Measurements from ENCODE around the gene THOC5.
"Not testable (repeated sequence)": the region's sequence is repeated elsewhere in the genome, so short reads cannot be mapped to it uniquely, and the experiment has no call there.

THOC5 gene

GRCh38 chr22:29559030-29559429 is 5.5 kb upstream of the THOC5 start:
- WGBS = 89% methylated on average over 6 of the region's 6 CpGs
- Histone ChIP-seq H2BK12ac (ENCODE audit: low read length in 2 of 2) (no peak overlapping the region), H2BK5ac (ENCODE audit: low read depth, low read length, poor library complexity, severe bottlenecking) (no peak overlapping the region), H2AK5ac (ENCODE audit: low read length, severe bottlenecking) (no peak overlapping the region), H3K4me3 (ENCODE audit: insufficient read depth in 1 of 2, low read depth in 1 of 2, low read length in 2 of 2) (no peak overlapping the region), H2BK15ac (ENCODE audit: low read depth, poor library complexity, severe bottlenecking) (no peak overlapping the region), H3K14ac (ENCODE audit: low read length in 2 of 2) (no peak overlapping the region), H3K23ac (ENCODE audit: low read length in 2 of 2) (no peak overlapping the region), H3K4me2 (ENCODE audit: low read length, poor library complexity, severe bottlenecking) (no peak overlapping the region), H2AFZ (ENCODE audit: low read depth, low read length) (no peak overlapping the region), H3K79me1 (replicated peaks; ENCODE audit: low read length, poor library complexity, severe bottlenecking) (peaks cover 2% of the 10 kb centered on the region), H4K8ac (ENCODE audit: low read length) (no peak overlapping the region), H3K9me3 (ENCODE audit: control insufficient read depth, low read length) (no peaks in the 10 kb centered on the region), H3K27ac (ENCODE audit: low read length, poor library complexity, severe bottlenecking) (no peak overlapping the region), H3K27me3 (ENCODE audit: control insufficient read depth in 1 of 2, insufficient read depth in 1 of 2, low read length in 2 of 2) (no peaks in the 10 kb centered on the region), H4K91ac (ENCODE audit: low read length) (no peak overlapping the region), H3K18ac (ENCODE audit: low read depth in 1 of 2, low read length in 2 of 2) (no peak overlapping the region), H3K36me3 (ENCODE audit: control insufficient read depth in 1 of 2, insufficient read depth in 2 of 2, low read depth in 1 of 2, low read length in 2 of 2) (peaks cover 72 to 78% of the 10 kb centered on the region in 2 experiments), H3K4ac (ENCODE audit: low read depth in 1 of 2, low read length in 2 of 2) (no peak overlapping the region), H3K9ac (ENCODE audit: low read length) (no peak overlapping the region), H2BK120ac (ENCODE audit: low read depth, low read length) (no peak overlapping the region), H3K4me1 (ENCODE audit: control insufficient read depth, insufficient read depth, low read depth, low read length) (no peaks in the 10 kb centered on the region)
- DNase-seq = no peak

GRCh38 chr22:29555065-29555644 is 1.6 kb upstream of the THOC5 start:
- H3K23ac ChIP-seq (ENCODE audit: low read length in 2 of 2) = no peak overlapping the region
- H2BK15ac ChIP-seq (ENCODE audit: low read depth, poor library complexity, severe bottlenecking) = no peak overlapping the region
- no peak overlapping the region for H4K91ac ChIP-seq (ENCODE audit: low read length)
- no peak for DNase-seq
- H4K8ac ChIP-seq (ENCODE audit: low read length) = no peak overlapping the region
- H3K27me3 ChIP-seq (ENCODE audit: control insufficient read depth in 1 of 2, insufficient read depth in 1 of 2, low read length in 2 of 2) = no peaks in the 10 kb centered on the region
- H2BK12ac ChIP-seq (ENCODE audit: low read length in 2 of 2) = no peak overlapping the region
- H2AFZ ChIP-seq (ENCODE audit: low read depth, low read length) = no peak overlapping the region
- peak overlapping the region; percentile 97 for H3K9ac ChIP-seq (ENCODE audit: low read length)
- H3K27ac ChIP-seq (ENCODE audit: low read length, poor library complexity, severe bottlenecking) = no peak overlapping the region
- no peak overlapping the region for H3K4me2 ChIP-seq (ENCODE audit: low read length, poor library complexity, severe bottlenecking)
- no peak overlapping the region for H3K18ac ChIP-seq (ENCODE audit: low read depth in 1 of 2, low read length in 2 of 2)
- no peaks in the 10 kb centered on the region for H3K4me1 ChIP-seq (ENCODE audit: control insufficient read depth, insufficient read depth, low read depth, low read length)
- H2BK120ac ChIP-seq (ENCODE audit: low read depth, low read length) = no peak overlapping the region
- H3K14ac ChIP-seq (ENCODE audit: low read length in 2 of 2) = no peak overlapping the region
- H3K79me1 ChIP-seq (replicated peaks; ENCODE audit: low read length, poor library complexity, severe bottlenecking) = peaks cover 9% of the 10 kb centered on the region
- 84% methylated on average over 2 of the region's 4 CpGs for WGBS
- peaks cover 53 to 59% of the 10 kb centered on the region in 2 experiments for H3K36me3 ChIP-seq (ENCODE audit: control insufficient read depth in 1 of 2, insufficient read depth in 2 of 2, low read depth in 1 of 2, low read length in 2 of 2)
- H3K9me3 ChIP-seq (ENCODE audit: control insufficient read depth, low read length) = no peaks in the 10 kb centered on the region
- no peak overlapping the region for H3K4ac ChIP-seq (ENCODE audit: low read depth in 1 of 2, low read length in 2 of 2)
- H3K4me3 ChIP-seq (ENCODE audit: insufficient read depth in 1 of 2, low read depth in 1 of 2, low read length in 2 of 2) = no peak overlapping the region
- no peak overlapping the region for H2BK5ac ChIP-seq (ENCODE audit: low read depth, low read length, poor library complexity, severe bottlenecking)
- H2AK5ac ChIP-seq (ENCODE audit: low read length, severe bottlenecking) = no peak overlapping the region

DNA sequence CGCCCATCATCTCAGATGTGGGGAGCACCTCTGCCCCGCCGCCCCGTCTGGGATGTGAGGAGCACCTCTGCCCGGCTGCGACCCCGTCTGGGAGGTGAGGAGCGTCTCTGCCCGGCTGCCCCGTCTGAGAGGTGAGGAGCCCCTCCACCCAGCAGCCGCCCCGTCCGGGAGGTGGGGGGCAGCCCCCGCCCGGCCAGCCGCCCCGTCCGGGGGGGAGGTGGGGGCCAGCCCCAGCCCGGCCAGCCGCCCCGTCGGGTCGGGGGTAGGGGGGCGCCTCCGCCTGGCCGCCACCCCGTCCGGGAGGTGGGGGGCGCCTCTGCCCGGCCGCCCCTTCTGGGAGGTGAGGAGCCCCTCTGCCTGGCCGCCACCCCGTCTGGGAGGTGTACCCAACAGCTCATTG is 1.2 kb downstream of the THOC5 start:
- H3K4ac ChIP-seq (ENCODE audit: low read depth in 1 of 2, low read length in 2 of 2); H4K91ac ChIP-seq (ENCODE audit: low read length); H2AK5ac ChIP-seq (ENCODE audit: low read length, severe bottlenecking); H2AFZ ChIP-seq (ENCODE audit: low read depth, low read length); H3K27ac ChIP-seq (ENCODE audit: low read length, poor library complexity, severe bottlenecking); H3K23ac ChIP-seq (ENCODE audit: low read length in 2 of 2); H3K14ac ChIP-seq (ENCODE audit: low read length in 2 of 2); H2BK5ac ChIP-seq (ENCODE audit: low read depth, low read length, poor library complexity, severe bottlenecking); H2BK12ac ChIP-seq (ENCODE audit: low read length in 2 of 2); H2BK15ac ChIP-seq (ENCODE audit: low read depth, poor library complexity, severe bottlenecking); H3K4me1 ChIP-seq (ENCODE audit: control insufficient read depth, insufficient read depth, low read depth, low read length); H3K27me3 ChIP-seq (ENCODE audit: control insufficient read depth in 1 of 2, insufficient read depth in 1 of 2, low read length in 2 of 2); H3K9me3 ChIP-seq (ENCODE audit: control insufficient read depth, low read length); H2BK120ac ChIP-seq (ENCODE audit: low read depth, low read length); DNase-seq; H4K8ac ChIP-seq (ENCODE audit: low read length); H3K18ac ChIP-seq (ENCODE audit: low read depth in 1 of 2, low read length in 2 of 2): not testable (repeated sequence)
- H3K4me3 ChIP-seq (ENCODE audit: insufficient read depth in 1 of 2, low read depth in 1 of 2, low read length in 2 of 2) = peak overlapping the region in 1 of 2 experiments; percentile 96
- WGBS = 92% methylated on average over 24 of the region's 33 CpGs
- H3K36me3 ChIP-seq (ENCODE audit: control insufficient read depth in 1 of 2, insufficient read depth in 2 of 2, low read depth in 1 of 2, low read length in 2 of 2) = peaks cover 51 to 55% of the 10 kb centered on the region in 2 experiments
- H3K9ac ChIP-seq (ENCODE audit: low read length) = peak overlapping the region; percentile 97
- peak overlapping the region; percentile 40 for H3K4me2 ChIP-seq (ENCODE audit: low read length, poor library complexity, severe bottlenecking)
- peaks cover 30% of the 10 kb centered on the region for H3K79me1 ChIP-seq (replicated peaks; ENCODE audit: low read length, poor library complexity, severe bottlenecking)

- no peak overlapping the region for H2AK5ac ChIP-seq (ENCODE audit: low read length, severe bottlenecking)
- H3K9me3 ChIP-seq (ENCODE audit: control insufficient read depth, low read length) = no peaks in the 10 kb centered on the region
- no peak overlapping the region for H2BK15ac ChIP-seq (ENCODE audit: low read depth, poor library complexity, severe bottlenecking)
- H3K27me3 ChIP-seq (ENCODE audit: control insufficient read depth in 1 of 2, insufficient read depth in 1 of 2, low read length in 2 of 2) = no peaks in the 10 kb centered on the region
- no peak overlapping the region for H3K18ac ChIP-seq (ENCODE audit: low read depth in 1 of 2, low read length in 2 of 2)
- H3K14ac ChIP-seq (ENCODE audit: low read length in 2 of 2) = no peak overlapping the region
- H3K4me3 ChIP-seq (ENCODE audit: insufficient read depth in 1 of 2, low read depth in 1 of 2, low read length in 2 of 2) = no peak overlapping the region
- H3K27ac ChIP-seq (ENCODE audit: low read length, poor library complexity, severe bottlenecking) = no peak overlapping the region
- peaks cover 41 to 53% of the 10 kb centered on the region in 2 experiments for H3K36me3 ChIP-seq (ENCODE audit: control insufficient read depth in 1 of 2, insufficient read depth in 2 of 2, low read depth in 1 of 2, low read length in 2 of 2)
- H3K9ac ChIP-seq (ENCODE audit: low read length) = no peak overlapping the region
- no peak for DNase-seq
- no peak overlapping the region for H3K4me2 ChIP-seq (ENCODE audit: low read length, poor library complexity, severe bottlenecking)
- H2BK12ac ChIP-seq (ENCODE audit: low read length in 2 of 2) = no peak overlapping the region
- H3K79me1 ChIP-seq (replicated peaks; ENCODE audit: low read length, poor library complexity, severe bottlenecking) = peaks cover 34% of the 10 kb centered on the region
- H2AFZ ChIP-seq (ENCODE audit: low read depth, low read length) = no peak overlapping the region
- no peak overlapping the region for H4K91ac ChIP-seq (ENCODE audit: low read length)
- WGBS = 97% methylated on average over 4 of the region's 4 CpGs
- H2BK120ac ChIP-seq (ENCODE audit: low read depth, low read length) = no peak overlapping the region
- H3K4me1 ChIP-seq (ENCODE audit: control insufficient read depth, insufficient read depth, low read depth, low read length) = no peaks in the 10 kb centered on the region
- H4K8ac ChIP-seq (ENCODE audit: low read length) = no peak overlapping the region
- H3K4ac ChIP-seq (ENCODE audit: low read depth in 1 of 2, low read length in 2 of 2) = no peak overlapping the region
- H3K23ac ChIP-seq (ENCODE audit: low read length in 2 of 2) = no peak overlapping the region
- H2BK5ac ChIP-seq (ENCODE audit: low read depth, low read length, poor library complexity, severe bottlenecking) = no peak overlapping the region
These were observed 3.6 kb downstream of the THOC5 start for GRCh38 chr22:29550005-29550404.
